Measurements from ENCODE around the gene SEC24B.

The SEC24B gene

GRCh38 chr4:109433205-109434006, at the start of gene SEC24B:
SEC24B (plus strand) TSS chr4:109433815; CDS start chr4:109433870, 55 bp downstream.
- DNase-seq (ENCODE audit: low read depth), result peak; percentile 77

DNA sequence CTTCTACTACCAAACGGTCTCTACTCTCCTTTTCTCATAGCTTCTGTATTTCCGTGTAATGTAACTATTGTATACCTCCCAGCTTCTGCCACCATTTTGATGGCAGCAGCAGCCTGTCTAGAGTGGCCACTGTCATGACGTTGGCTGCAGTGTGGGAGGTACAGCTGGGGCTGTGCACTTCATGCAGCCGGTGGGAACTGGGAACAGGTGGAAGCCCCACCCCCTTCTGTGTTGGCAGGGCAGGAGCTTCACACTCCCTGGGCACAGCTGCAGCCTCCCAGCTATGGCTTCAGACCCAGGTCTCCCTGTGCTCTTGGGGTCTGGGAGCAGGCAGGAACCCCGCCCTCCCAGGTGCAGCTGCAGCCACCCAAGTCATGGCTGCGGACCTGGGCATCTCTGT, 49.8 kb upstream of the SEC24B start:
- DNase-seq (ENCODE audit: low read depth), result no peak

GRCh38 chr4:109385260-109385659, 48.4 kb upstream of the SEC24B start:
- no peak for DNase-seq (ENCODE audit: low read depth)

GRCh38 chr4:109389369-109390114, 44.1 kb upstream of the SEC24B start:
- no peak for DNase-seq (ENCODE audit: low read depth)

DNA sequence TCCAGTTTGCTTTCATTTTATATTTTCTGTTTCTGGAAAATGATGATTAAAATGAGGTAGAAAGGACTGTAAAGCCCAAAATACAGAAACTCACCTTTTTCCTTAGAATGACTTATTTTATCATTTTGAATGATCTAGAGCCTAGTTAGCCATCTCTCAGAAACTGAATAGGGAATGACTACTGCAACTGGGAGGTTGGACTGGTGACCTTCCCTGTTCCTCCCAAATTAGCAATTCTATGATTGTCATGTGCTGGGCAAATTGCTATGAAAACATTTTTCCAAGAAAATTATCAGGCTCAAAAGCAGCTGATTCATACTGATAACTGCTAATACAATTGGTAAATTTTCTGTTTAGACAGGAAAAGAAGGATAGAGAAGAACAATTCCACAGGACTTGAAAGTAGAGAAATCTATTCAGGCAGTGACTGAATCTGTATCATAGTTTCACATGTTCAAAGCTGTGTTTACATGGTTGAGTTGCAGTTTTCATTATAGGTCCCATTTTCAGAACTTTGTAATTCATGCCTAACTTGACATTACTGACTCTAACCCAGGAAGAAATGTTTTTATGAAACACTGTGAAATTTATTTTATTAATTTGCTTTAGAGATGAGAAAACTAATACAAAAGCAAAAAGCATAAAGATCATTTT, 43.4 kb upstream of the SEC24B start:
- DNase-seq (ENCODE audit: low read depth), result no peak

DNA sequence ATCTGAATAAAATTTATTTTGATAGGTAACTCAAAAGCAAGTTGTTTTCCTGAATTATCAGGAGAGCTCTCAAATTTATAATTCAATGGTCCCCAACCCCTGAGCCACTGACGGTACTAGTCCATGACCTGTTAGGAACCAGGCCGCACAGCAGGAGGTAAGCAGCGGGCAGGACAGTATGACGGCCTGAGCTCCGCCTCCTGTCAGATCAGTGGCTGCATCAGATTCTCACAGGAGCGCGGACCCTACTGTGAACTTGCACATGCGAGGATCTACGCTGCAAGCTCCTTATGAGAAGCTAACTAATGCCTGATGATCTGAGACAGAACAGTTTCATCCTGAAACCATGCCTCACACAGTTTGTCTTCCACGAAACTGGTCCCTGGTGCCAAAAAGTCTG, 37.9 kb upstream of the SEC24B start:
- DNase-seq (ENCODE audit: low read depth), result no peak

DNA sequence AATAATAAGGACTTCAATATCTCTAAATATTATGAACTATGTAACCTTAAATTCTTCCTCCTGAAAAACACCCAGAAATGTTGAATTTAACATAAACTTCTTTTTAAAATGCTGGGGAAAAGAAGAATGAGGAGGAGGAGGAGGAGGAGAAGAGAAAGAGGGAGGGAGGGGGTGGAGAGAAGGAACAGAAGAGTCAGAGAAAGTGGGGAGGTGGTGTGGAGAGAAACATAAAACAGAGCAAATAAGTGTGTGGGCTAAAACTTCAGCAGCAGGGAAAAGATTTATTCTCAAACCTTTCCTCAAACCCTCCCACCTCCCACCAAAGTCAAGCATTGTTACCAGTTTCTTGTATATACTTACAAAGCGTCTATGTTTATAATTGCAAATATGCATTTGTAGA, 34.7 kb upstream of the SEC24B start:
- no peak for DNase-seq (ENCODE audit: low read depth)

DNA sequence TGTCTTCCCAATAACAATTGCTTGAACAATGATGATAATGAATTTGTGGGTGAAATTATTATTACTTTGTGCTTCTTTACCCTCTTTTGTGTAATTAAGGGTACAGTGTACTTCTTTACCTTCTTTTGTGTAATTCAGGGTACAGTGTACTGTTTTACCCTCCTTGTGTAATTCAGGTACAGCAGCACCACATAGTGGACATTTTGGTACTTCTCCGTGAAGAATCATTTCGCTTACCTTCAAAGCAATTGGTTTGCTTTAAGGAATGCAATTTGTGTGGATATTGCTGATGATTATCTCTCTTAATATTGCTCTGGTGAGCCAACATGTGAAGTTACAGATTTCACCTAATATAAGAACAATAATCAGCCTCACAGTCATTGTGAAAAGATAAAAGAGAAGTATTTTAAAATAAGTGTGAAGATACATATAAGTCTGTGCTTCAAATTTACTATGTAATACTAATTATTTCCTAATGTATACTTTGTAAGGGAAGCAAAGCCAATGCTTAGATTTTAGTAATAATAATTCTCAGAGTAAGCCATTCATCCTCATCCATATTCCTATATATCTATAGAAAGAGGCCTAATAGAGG, 27.2 kb upstream of the SEC24B start:
- DNase-seq (ENCODE audit: low read depth), result no peak

DNA sequence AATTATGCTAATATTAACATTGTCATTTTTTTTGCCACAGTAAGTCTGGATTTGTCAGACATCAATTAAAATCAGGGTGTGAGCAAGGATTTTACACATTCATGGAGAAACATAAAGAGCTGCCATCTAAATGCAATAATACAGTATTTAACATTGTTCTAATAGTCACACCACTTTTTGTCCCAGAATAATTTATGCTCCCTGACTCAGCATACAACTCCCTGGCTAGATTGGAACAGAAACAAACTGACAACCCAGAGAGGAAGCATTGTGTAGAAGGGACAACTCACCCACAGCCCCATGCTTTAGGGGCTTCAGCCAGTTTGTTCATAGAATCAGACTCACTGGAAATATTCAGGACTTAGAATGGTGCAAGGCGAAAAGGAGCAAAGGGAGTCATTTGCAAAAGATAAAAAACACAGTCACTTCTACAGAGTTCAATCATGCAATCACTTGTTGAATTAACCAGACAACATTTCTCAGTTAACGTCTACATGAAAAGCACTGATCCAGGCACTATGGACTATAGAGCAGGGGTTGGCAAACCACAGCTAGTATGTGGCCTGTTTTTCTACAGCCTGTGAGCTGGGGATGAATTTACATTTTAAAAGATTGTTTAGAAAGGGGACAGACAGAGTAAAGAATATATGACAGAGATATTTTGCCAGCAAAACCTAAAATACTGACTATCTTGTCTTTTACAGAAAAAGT, 26.4 kb upstream of the SEC24B start:
- no peak for DNase-seq (ENCODE audit: low read depth)

DNA sequence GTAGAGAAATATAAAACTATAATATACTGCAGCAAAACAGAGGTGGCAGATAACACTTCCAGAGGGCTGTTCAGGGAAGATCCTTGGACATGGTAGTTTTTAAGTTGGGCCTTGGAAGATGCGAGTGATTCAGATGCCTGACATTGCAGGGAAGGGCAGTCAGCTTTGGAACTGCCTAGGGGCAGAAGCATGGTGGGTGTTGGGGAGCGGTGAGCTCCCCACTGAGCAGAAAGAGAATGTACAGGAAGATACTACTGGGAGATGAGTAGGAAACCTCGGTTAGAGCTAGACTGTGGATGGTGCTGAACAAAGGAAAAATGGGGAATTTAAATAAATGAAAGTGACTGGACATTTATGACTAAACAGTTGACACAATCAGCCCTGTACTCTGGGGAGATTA, 24.9 kb upstream of the SEC24B start:
- no peak for DNase-seq (ENCODE audit: low read depth)

DNA sequence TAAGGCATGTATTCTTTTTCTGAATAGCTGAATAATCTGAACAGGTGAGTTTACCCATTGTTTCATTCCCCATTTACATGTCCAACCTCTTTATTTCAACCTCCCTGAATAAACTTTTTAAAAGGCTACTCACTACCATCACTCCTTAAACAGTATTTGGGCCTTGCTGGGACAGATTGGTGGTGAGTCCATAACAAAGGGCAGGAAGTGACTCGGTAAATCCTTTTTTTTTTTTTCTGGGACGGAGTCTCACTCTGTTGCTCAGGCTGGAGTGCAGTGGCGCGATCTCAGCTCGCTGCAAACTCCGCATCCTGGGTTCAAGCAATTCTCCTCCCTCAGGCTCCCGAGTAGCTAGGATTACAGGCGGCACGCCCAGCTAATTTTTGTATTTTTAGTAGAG, 23.4 kb upstream of the SEC24B start:
- DNase-seq (ENCODE audit: low read depth), result no peak

DNA sequence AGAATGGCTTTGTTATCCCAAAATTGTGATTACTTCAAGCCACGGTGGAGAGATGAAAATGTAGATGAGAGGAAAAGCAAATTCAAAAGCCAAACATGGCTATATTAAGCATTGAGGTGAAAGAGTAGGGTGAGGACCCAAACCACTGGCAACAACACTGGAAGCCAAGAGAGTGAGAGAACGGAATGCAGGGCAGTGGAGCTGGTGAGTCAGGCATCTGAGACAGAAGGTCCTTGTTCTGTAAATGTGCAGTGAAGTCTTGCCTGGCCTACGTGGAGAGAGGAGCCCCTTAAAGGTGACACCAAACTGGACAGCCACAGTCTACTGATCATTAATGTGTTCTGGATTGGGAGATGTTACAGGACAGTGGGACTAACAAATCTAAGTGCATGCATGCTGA, 22.8 kb upstream of the SEC24B start:
- DNase-seq (ENCODE audit: low read depth), result no peak

DNA sequence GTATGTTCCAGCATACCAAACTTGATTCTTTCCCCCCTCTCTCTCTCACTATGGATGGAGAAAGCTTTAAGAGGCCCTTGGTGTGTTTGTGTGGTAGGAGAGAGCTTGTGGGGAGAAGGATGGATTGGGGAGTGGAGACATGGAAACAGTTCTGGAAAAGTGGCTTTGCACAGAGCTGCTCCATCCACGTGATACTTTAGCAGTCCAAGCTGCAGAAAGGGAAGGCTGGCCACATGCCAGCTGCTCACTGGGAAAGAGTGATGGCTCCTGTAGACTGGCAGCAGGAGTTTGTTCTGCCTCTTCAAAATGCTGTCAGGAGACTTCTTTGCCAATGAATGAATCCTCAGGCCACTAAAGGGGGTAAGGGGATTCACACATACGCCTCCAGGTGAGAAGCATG, 21.7 kb upstream of the SEC24B start:
- no peak for DNase-seq (ENCODE audit: low read depth)

DNA sequence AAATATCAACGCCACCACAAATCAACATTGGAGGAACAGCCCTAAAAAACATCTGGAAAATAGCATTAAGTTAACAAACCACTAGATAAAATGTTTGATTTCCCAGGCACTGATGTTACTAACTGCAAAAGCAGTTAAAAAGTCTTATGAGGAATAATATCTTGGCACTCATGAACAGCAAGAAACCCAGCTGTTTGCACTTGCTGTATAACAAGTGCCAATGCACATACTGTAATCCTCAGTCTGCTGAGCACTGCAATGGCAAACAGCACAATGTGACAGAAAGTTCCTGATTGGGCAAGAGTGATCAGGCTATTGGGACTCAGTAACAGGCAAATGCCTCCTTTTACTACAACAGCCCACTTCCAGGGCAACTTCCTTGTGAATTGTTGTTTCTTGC, 20.8 kb upstream of the SEC24B start:
- DNase-seq (ENCODE audit: low read depth), result no peak

DNA sequence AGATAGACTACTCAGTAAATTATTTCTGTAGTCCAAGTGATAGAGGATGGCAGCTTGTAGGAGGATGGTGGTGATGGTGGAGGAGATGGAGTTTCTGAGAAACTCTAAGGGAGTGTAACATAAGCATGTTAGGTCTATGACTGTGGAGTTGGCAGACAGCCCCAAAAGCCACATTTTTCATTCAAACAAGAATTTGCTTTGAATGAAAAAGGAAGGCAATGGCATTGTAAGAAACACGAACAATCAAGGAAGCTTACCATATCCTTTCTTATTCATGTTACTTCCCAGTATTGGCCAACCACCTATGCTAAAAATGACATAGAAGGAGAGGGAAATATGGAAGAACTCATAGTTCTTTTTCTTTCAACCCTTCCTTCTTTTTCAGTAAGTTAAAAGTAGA, 18.7 kb upstream of the SEC24B start:
- no peak for DNase-seq (ENCODE audit: low read depth)

GRCh38 chr4:109418588-109418987, 15.0 kb upstream of the SEC24B start:
- no peak for DNase-seq (ENCODE audit: low read depth)

DNA sequence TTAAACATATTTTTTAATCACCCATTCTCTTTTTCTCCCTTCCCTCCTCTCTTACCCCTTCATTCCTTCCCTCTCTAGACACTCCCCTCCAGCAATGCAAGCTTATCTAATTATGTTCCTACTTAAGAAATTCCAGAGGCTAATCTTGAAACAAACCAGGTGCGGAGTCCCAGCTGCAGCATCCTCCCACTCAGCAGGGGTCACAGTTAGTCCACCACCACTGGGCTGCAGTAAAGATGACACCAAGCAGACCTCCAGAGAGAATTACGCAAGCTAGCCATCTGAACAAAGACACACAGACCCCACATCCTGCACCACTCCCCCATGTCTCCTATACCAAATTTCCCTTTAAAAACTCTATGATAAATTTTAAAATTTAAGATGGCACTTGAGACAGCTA, 13.9 kb upstream of the SEC24B start:
- DNase-seq (ENCODE audit: low read depth), result no peak

DNA sequence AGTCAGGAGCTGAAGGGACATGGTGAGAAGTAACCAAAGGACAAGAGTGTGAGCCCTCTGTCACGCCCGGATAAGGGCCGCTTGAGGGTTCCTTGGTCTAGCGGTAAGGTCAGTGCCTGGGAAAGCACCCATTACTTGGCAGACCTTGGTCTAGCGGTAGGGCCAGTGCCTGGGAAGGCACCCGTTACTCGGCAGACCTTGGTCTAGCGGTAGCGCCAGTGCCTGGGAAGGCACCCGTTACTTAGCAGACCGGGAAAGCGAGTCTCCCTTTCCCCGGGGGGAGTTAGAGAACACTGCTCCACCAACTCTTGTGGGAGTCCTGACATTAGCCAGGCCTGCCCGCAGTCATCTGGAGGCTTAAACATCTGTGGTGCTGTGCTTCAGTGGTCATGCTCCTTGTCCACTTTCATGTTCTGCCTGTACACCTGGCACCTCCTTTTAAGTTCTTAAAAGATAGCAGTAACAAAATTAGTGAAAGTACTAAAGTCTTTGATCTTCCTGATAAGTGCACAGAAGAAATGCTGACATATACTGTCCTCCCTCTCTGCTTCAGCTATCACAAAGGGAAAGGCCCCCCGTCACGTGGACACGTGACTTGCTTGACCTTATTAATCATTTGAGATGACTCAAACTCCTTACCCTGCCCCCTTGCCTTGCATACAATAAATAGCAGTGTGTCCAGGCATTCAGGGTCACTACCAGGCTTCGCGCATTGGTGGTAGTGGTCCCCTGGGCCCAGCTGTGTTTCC, 9.3 kb upstream of the SEC24B start:
- no peak for DNase-seq (ENCODE audit: low read depth)

DNA sequence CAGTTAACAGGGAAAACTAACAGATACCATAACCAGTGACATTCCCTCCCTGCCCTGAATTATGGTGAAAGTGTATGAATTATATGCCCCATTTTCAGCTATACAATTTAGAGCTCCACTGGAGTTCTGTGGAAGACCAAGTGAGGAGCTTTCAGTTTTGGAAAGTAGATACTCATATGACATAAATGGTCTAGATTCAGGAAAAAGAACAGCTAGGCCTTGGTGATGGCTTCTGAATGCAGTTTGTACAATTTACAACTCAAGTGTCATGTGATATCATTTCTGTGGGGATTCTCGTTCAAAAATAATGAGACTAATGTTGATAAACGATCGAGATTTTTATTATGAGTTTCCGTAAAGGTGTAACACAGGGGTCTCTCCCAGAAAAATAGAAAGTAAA, 8.2 kb upstream of the SEC24B start:
- DNase-seq (ENCODE audit: low read depth), result no peak

DNA sequence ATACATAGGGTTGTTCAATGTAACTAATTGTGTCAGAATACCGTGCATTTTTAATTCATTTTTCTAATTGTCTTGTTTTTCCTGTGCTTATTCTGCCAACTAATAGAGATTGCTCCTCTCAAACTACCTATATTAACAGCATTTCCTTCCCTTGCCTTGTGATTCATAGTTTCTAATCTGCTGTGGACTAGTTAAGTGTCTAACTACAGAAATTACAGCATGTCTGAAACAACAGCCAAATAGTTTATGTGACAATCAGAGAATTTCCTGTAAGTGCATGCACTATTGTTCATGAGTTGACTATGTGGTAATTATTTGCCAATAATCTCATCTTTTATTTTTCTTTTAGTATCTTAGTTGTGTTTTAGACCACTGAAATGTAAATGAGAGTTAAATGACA, 4.1 kb upstream of the SEC24B start:
- DNase-seq (ENCODE audit: low read depth), result no peak

- DNase-seq (ENCODE audit: low read depth), result no peak
Measured at GRCh38 chr4:109432203-109432602, 1.4 kb upstream of the SEC24B start.

Data from stimulated activated CD8-positive, alpha-beta memory T cell treated with anti-CD3 and anti-CD28 coated beads, Interleukin-7, amount 100 ng/mL, for 24 hours (primary cell).